K562 (cell line): Measurements from ENCODE around the gene METTL15. TPM values are rescaled to one million over a fixed set of nuclear protein-coding genes. Genes with fewer than 3 reads are reported as not detected.

Experiments used
- E2F4 ChIP-seq: sonication (generic); formaldehyde crosslinking; IDR thresholded peaks from 2 replicates; pipeline ENCODE4 v1.8.0; 2022; ENCODE audit warnings: mild to moderate bottlenecking, low read depth, missing genetic modification reagents
- EWSR1 ChIP-seq: fragments of 450-650 bp; IDR thresholded peaks from 2 replicates; pipeline ENCODE4 v1.6.1; 2018; ENCODE audit warnings: borderline replicate concordance, mild to moderate bottlenecking, low read depth, moderate library complexity; ENCODE audit not compliant: partially characterized antibody
- MEIS2 ChIP-seq: fragments of 450-650 bp; IDR thresholded peaks from 2 replicates; pipeline ENCODE4 v1.6.1; 2014; ENCODE audit warnings: mild to moderate bottlenecking; ENCODE audit not compliant: partially characterized antibody
- MYNN ChIP-seq, 2 experiments: sonication (generic); formaldehyde crosslinking in 1 of 2; IDR thresholded peaks; 2 replicates each; pipeline versions ENCODE4 v1.5.0 to v1.6.1; 2016 to 2020; ENCODE audit warnings: antibody characterized with exemption in 1 of 2, missing genetic modification reagents in 1 of 2
- NR3C1 ChIP-seq: sonication (generic); formaldehyde crosslinking; IDR thresholded peaks from 2 replicates; pipeline ENCODE4 v1.8.1; 2022; ENCODE audit warnings: missing genetic modification reagents
- SIN3A ChIP-seq, 2 experiments: fragments of 150-350 bp in 1 of 2; IDR thresholded peaks; 2 replicates each; pipeline ENCODE4 v1.6.1; 2011 to 2016; ENCODE audit warnings: borderline replicate concordance in 2 of 2, low read depth in 2 of 2, low read length in 2 of 2, mild to moderate bottlenecking in 2 of 2, moderate library complexity in 2 of 2; ENCODE audit not compliant: control insufficient read depth in 1 of 2
- STAT6 ChIP-seq: sonication (generic); formaldehyde crosslinking; IDR thresholded peaks from 2 replicates; pipeline ENCODE4 v1.8.1; 2023; ENCODE audit warnings: mild to moderate bottlenecking, missing genetic modification reagents
- TAF7 ChIP-seq: fragments of 450-650 bp; IDR thresholded peaks from 2 replicates; pipeline ENCODE4 v1.6.1; 2016; ENCODE audit warnings: missing genetic modification characterization, missing compliant biosample characterization
- TFAM ChIP-seq: fragments of 250-450 bp; sonication (Bioruptor Pico); conservative IDR thresholded peaks from 2 replicates; pipeline ENCODE4 v1.5.0; 2021; ENCODE audit warnings: mild to moderate bottlenecking, moderate library complexity
- ZBED1 ChIP-seq: IDR thresholded peaks from 2 replicates; pipeline ENCODE4 v1.6.1; 2014
- ZBTB34 ChIP-seq: fragments of 250-450 bp; sonication (Bioruptor Pico); IDR thresholded peaks from 2 replicates; pipeline ENCODE4 v1.8.0; 2021; ENCODE audit warnings: mild to moderate bottlenecking, moderate library complexity
- ZNF23 ChIP-seq: fragments of 250-450 bp; sonication (Bioruptor Pico); IDR thresholded peaks from 2 replicates; pipeline ENCODE4 v1.4.0; 2020; ENCODE audit warnings: mild to moderate bottlenecking
- ZNF277 ChIP-seq: fragments of 250-450 bp; sonication (Bioruptor Pico); IDR thresholded peaks from 2 replicates; pipeline ENCODE4 v1.8.0; 2022; ENCODE audit warnings: inconsistent platforms, mild to moderate bottlenecking, moderate library complexity, borderline replicate concordance
- ZNF586 ChIP-seq: fragments of 450-650 bp; formaldehyde crosslinking; conservative IDR thresholded peaks from 2 replicates; pipeline ENCODE4 v1.4.0; 2020; ENCODE audit warnings: mild to moderate bottlenecking, moderate library complexity
- ZNF592 ChIP-seq: fragments of 450-650 bp; IDR thresholded peaks from 2 replicates; pipeline ENCODE4 v1.6.1; 2017; ENCODE audit warnings: antibody characterized with exemption, mild to moderate bottlenecking
- ZNF780A ChIP-seq: fragments of 250-450 bp; sonication (Bioruptor Pico); IDR thresholded peaks from 2 replicates; pipeline ENCODE4 v1.5.0; 2021; ENCODE audit warnings: mild to moderate bottlenecking
- polyA plus RNA-seq, 8 experiments: library from polyadenylated mRNA; depleted of rRNA in 4 of 8; stranded (reverse) in 5 of 8; unstranded in 3 of 8; fragments of >200 nt; fragmentation: Nextera tagmentation in 2 of 8; fragmentation: Illumina TruSeq in 1 of 8; extraction: Ambion mirVana in 2 of 8; extraction: Trizol in 1 of 8; gene quantifications; 2 replicates each; pipeline versions ENCODE4 v1.2.1 to v1.2.3, GENCODE V29; 2011 to 2014; ENCODE audit warnings: inconsistent platforms in 1 of 8, missing spikeins in 1 of 8
- total RNA-seq, 7 experiments: library from RNA; depleted of rRNA in 6 of 7; stranded (reverse); fragments of >200 nt in 6 of 7; fragmentation: Illumina TruSeq in 2 of 7; extraction: Trizol in 2 of 7; gene quantifications; 2 replicates each; pipeline versions ENCODE4 v1.2.1 to v1.2.3, GENCODE V29; 2011 to 2021; ENCODE audit warnings: low replicate concordance in 1 of 7

The METTL15 gene
- total and polyA plus RNA-seq, 9 of the 15 experiments (the other 6 are each of a cell fraction or from before 2014, with no cell fraction given), result 10.7 to 21.7 (median 15.9) TPM

GRCh38 chr11:28110108-28110820 lies 2.1 kb downstream of the METTL15 start (continued):
- TF ChIP-seq NR3C1 (no peak), MYNN (IDR thresholded peaks at IDR 0.05) (no peak), MYNN (CRISPR knock-in tag; IDR thresholded peaks at IDR 0.05) (no peak), EWSR1 (no peak), TAF7 (tag) (peak; percentile 61), STAT6 (CRISPR knock-in tag) (no peak), ZBED1 (peak; percentile 68; the same call in 1 of the 2 replicates), E2F4 (CRISPR knock-in tag) (no peak), TFAM (no peak), SIN3A (IDR thresholded peaks at IDR 0.05; ENCODE audit: borderline replicate concordance in 2 of 2, control insufficient read depth in 1 of 2, low read depth in 2 of 2, low read length in 2 of 2) (peak; percentile 58 to 87; a peak in 3 of 4 replicates), MEIS2 (no peak), ZBTB34 (CRISPR knock-in tag) (no peak), ZNF592 (no peak), ZNF586 (CRISPR knock-in tag) (no peak), ZNF780A (CRISPR knock-in tag) (no peak), ZNF23 (CRISPR knock-in tag) (no peak), ZNF277 (CRISPR knock-in tag) (no peak)
